Gastrocnemius medialis (tissue), 4 donors: ENCODE data around the gene GPR183.

Experiments
- CTCF ChIP-seq, 5 experiments: fragments of 450-650 bp in 3 of 5; fragments of 200-600 bp in 2 of 5; sonication (generic) in 2 of 5; IDR thresholded peaks in 4 of 5; conservative IDR thresholded peaks in 1 of 5; 1 replicate in 4 of 5; 2 replicates in 1 of 5; pipeline ENCODE4 v1.5.1; 2016 to 2019; ENCODE audit warnings: antibody characterized with exemption in 5 of 5, mild to moderate bottlenecking in 3 of 5, moderate library complexity in 3 of 5
- POLR2A ChIP-seq, 2 donors: fragments of 450-650 bp; IDR thresholded peaks; one replicate each; pipeline ENCODE4 v1.6.1; 2017; ENCODE audit warnings: antibody characterized with exemption in 2 of 2, mild to moderate bottlenecking in 2 of 2, moderate library complexity in 2 of 2

DNA sequence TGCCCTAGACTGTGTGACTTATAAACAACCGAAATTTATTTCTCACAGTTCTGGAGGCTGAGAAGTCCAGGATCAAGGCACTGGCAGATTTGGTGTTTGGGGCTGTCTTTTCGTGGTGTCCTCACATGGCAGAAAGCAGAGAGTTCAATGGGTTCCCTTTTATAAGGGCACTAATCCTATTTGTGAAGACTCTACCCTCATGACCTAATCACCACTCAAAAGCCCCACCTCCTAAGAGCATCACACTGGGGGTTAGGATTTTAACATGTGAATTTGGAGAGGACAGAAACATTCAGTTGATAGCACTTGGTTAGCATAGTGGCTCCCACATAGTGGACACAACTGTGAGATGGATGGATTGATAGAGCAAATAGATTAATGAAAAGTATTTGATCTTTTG lies 27.6 kb downstream of the GPR183 start:
- TF ChIP-seq CTCF (IDR thresholded peaks at IDR 0.05 in 4 of 5, conservative IDR thresholded peaks at IDR 0.05 in 1 of 5) (no peak), POLR2A (IDR thresholded peaks at IDR 0.05) (peak in 1 of 2 donors; percentile 2)
